Activated naive CD4-positive, alpha-beta T cell treated with anti-CD3 and anti-CD28 coated beads, Interleukin-2, amount 10 ng/mL, durations not matched to agents 7 days and 5 days (primary cell): ENCODE data around the gene LCN12.

Source experiments
- CTCF ChIA-PET: fragments of 350-600 bp; sonication (Branson Sonifier 250); formaldehyde crosslinking; loops from one replicate; lab custom pipeline; 2021; ENCODE audit warnings: antibody characterized with exemption; lab: Charles Lee
- DNase-seq: peaks from one replicate; pipeline ENCODE4 v3.0.0-alpha.2; 2020
- H3K27ac Mint-ChIP-seq: one replicate; pipeline ENCODE4 v1.8.0; 2021; ENCODE audit warnings: mild to moderate bottlenecking, moderate library complexity, mixed read lengths
- H3K27me3 Mint-ChIP-seq: one replicate; pipeline ENCODE4 v1.8.0; 2021; ENCODE audit warnings: mild to moderate bottlenecking, mixed read lengths
- H3K36me3 Mint-ChIP-seq: one replicate; pipeline ENCODE4 v1.8.0; 2021; ENCODE audit warnings: mixed read lengths
- H3K4me1 Mint-ChIP-seq: one replicate; pipeline ENCODE4 v1.8.0; 2021; ENCODE audit warnings: mixed read lengths
- H3K4me3 Mint-ChIP-seq: one replicate; pipeline ENCODE4 v1.8.0; 2021; ENCODE audit warnings: mild to moderate bottlenecking, moderate library complexity, mixed read lengths
- H3K9me3 Mint-ChIP-seq: one replicate; pipeline ENCODE4 v1.8.0; 2021; ENCODE audit warnings: mixed read lengths

Gene LCN12, protein sequence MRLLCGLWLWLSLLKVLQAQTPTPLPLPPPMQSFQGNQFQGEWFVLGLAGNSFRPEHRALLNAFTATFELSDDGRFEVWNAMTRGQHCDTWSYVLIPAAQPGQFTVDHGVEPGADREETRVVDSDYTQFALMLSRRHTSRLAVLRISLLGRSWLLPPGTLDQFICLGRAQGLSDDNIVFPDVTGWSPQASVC

GRCh38 chr9:136951541-136952320, at the start of gene LCN12:
Gene LCN12 (plus strand): TSS chr9:136952273. CDS start chr9:136952328, 55 bp downstream.
- Mint-ChIP-seq H3K27me3 (peaks cover 10% of the 10 kb centered on the region), H3K27ac (no peak within 1 kb of the TSS), H3K4me3 (no peak within 1 kb of the TSS), H3K36me3 (no peaks in the 10 kb centered on the region), H3K4me1 (peaks cover 16% of the 10 kb centered on the region), H3K9me3 (peaks cover 6% of the 10 kb centered on the region)
- CTCF ChIA-PET, result interaction anchor here (0.8 to 1.4 kb wide), 3 partner anchors 17 to 83 kb away, joined by 3 to 5 read pairs (median 3); no protein-coding TSS in a partner anchor
- DNase-seq, result no peak

- H3K27ac Mint-ChIP-seq, result peak overlapping the region; percentile 96
- H3K4me1 Mint-ChIP-seq, result peaks cover 40% of the 10 kb centered on the region
- no peak overlapping the region for H3K4me3 Mint-ChIP-seq
- CTCF ChIA-PET, result interaction anchor here (1.3 to 2.1 kb wide), 3 partner anchors 21 to 61 kb away, joined by 3 to 8 read pairs (median 7); partner anchors contain the start of gene AJM1
- DNase-seq, result no peak
- H3K27me3 Mint-ChIP-seq, result no peaks in the 10 kb centered on the region
- H3K36me3 Mint-ChIP-seq, result peaks cover 48% of the 10 kb centered on the region
- no peaks in the 10 kb centered on the region for H3K9me3 Mint-ChIP-seq
These were observed 49.0 kb upstream of the LCN12 start for GRCh38 chr9:136903041-136903554.

- no peaks in the 10 kb centered on the region for H3K9me3 Mint-ChIP-seq
- H3K4me1 Mint-ChIP-seq, result peaks cover 21% of the 10 kb centered on the region
- peaks cover 47% of the 10 kb centered on the region for H3K36me3 Mint-ChIP-seq
- DNase-seq, result no peak
- no peak overlapping the region for H3K4me3 Mint-ChIP-seq
- H3K27me3 Mint-ChIP-seq, result no peaks in the 10 kb centered on the region
- peak overlapping the region; percentile 19 for H3K27ac Mint-ChIP-seq
- CTCF ChIA-PET, result no interaction called here
These were observed 45.8 kb upstream of the LCN12 start for GRCh38 chr9:136906266-136906665.

DNA sequence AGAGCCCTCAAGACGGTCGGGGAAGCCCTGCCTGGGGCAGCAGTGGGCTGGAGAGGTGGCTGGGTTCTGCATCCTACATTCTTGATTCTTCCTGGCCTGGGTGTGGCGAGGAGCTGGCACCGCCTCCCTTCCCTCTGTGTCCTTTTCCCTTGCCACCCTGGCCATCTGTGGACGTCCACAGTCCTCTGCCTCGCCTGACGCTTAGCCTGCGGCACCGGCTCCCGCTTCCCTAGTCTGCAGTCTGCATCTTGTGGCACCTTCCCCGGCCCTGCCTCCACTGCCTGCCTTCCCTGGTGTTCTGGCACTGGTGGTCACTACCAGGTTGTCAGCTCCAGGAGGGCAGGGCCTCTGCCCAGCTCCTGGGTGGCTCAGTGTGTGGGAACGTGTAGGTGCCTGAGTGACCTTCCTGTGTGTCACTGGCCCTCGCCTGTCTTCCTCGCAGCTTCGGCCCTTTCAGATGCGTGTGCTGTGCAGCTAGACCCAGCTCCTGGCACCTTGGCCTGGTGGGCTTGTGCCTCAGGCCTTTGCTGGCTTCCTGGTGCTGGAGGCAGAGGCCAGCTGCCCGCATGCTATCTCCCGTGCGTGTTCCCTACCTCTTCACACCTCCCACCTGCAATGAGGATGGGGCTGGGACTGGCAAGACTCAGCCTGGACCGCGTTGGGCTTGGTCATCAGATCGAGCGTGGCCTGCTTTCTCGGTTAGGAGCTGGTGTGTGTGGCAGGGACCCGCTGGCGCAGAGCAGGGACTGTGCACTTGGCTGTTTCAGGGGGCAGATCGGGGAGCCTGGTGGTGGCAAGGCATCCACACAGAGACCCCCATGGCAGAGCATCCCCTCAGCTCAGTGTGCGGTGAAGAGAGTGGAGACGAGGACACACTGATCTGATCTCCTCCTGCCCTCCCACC, 44.8 kb upstream of the LCN12 start:
- H3K27ac Mint-ChIP-seq, result no peak overlapping the region

DNA sequence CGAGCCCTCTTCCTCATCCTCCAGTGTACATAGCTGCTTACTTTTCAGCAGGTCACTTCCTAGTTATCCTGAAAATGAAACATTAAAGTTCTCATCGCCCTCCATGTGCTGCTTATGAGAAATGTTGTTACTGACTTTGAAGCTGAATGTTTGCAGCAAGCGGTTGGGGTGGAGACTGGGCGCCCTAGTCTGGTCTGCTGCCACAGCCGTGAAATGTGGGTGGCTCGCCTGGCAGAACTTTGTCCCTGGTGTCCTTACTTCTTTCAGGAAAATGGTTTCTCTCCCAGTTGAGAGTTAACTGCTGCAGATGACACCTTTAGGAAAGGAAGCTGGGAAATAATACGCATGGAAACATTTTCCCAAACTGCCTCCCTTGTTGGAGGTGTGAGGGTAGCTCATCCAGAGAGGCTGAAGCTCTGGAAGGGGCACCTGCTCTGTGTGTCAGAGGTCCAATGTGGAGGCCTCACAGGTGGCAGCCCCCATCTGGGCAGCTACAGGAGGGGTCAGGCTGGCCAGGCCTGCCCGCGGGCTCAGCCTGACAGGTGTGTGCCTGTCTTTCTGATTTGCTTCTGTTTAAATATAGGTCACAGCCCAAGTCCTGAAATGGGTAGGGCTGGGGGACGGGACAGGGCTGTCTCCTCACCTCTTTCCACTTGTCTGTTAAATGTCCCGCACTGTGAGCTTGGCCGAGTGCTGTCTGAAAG, 41.7 kb upstream of the LCN12 start:
- no peaks in the 10 kb centered on the region for H3K27me3 Mint-ChIP-seq
- H3K27ac Mint-ChIP-seq, result peak overlapping the region; percentile 72
- peaks cover 36% of the 10 kb centered on the region for H3K36me3 Mint-ChIP-seq
- no peaks in the 10 kb centered on the region for H3K4me1 Mint-ChIP-seq
- no peak overlapping the region for H3K4me3 Mint-ChIP-seq
- no peaks in the 10 kb centered on the region for H3K9me3 Mint-ChIP-seq
- CTCF ChIA-PET, result interaction anchor here (0.7 to 1.0 kb wide), 2 partner anchors 10 to 17 kb away, joined by 3 read pairs; no protein-coding TSS in a partner anchor
- DNase-seq, result no peak

More for the DNA sequence above, 44.8 kb upstream of the LCN12 start:
- no peak overlapping the region for H3K4me3 Mint-ChIP-seq
- peaks cover 11% of the 10 kb centered on the region for H3K4me1 Mint-ChIP-seq
- CTCF ChIA-PET, result no interaction called here
- H3K36me3 Mint-ChIP-seq, result peaks cover 40% of the 10 kb centered on the region
- no peak for DNase-seq
- no peaks in the 10 kb centered on the region for H3K27me3 Mint-ChIP-seq
- no peaks in the 10 kb centered on the region for H3K9me3 Mint-ChIP-seq

GRCh38 chr9:136910901-136911245, 41.2 kb upstream of the LCN12 start:
- no peaks in the 10 kb centered on the region for H3K27me3 Mint-ChIP-seq
- no peak for DNase-seq
- H3K9me3 Mint-ChIP-seq, result no peaks in the 10 kb centered on the region
- H3K4me3 Mint-ChIP-seq, result no peak overlapping the region
- H3K36me3 Mint-ChIP-seq, result peaks cover 39% of the 10 kb centered on the region
- CTCF ChIA-PET, result interaction anchor here (0.7 kb wide), 1 partner anchor 16 kb away, joined by 3 read pairs; no protein-coding TSS in a partner anchor
- peak overlapping the region; percentile 72 for H3K27ac Mint-ChIP-seq
- H3K4me1 Mint-ChIP-seq, result peaks cover under 1% of the 10 kb centered on the region

DNA sequence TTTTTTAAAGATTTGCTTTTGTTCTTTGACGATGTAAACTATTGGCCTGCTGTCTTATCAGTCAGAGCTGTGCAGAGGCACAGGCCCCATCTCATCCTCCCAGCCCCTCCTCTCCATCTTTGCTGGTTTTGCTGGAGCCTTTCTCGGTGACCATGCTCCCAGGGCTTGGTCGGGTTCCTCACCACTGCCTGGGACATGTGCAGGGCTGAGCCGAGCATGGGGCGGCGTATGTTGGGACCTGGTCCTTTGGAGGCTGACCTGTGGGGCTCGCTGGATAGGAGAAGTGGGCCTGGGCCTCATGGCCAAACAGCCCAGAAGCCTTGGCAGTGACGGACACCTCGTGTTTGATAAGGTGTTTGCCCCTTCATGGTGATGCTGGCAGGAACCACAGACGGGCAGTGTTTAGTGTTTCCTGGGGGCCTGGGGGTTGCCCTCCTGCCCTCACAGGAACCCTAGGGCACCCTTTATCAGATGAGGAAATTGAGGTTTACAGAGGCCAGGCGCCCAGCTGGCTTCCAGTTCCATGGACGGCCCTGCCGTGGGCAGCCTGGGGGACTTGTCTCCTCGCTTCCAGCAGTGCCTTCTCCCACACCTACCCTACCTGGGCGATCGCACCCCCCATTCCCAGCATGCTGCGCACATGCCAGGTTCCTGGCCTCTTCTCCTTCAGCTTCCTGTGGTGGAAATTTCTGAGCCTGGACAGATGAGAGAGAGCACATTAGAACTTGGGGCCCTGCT, 38.2 kb upstream of the LCN12 start:
- Mint-ChIP-seq H3K9me3 (no peaks in the 10 kb centered on the region), H3K36me3 (peaks cover 45% of the 10 kb centered on the region), H3K4me1 (peaks cover 3% of the 10 kb centered on the region), H3K4me3 (no peak overlapping the region), H3K27ac (no peak overlapping the region), H3K27me3 (no peaks in the 10 kb centered on the region)
- CTCF ChIA-PET, result no interaction called here
- DNase-seq, result no peak

GRCh38 chr9:136915632-136916329, 36.3 kb upstream of the LCN12 start:
- no peak overlapping the region for H3K27ac Mint-ChIP-seq
- no peak for DNase-seq
- no peak overlapping the region for H3K4me3 Mint-ChIP-seq
- peaks cover 3% of the 10 kb centered on the region for H3K4me1 Mint-ChIP-seq
- H3K36me3 Mint-ChIP-seq, result peaks cover 46% of the 10 kb centered on the region
- no peaks in the 10 kb centered on the region for H3K9me3 Mint-ChIP-seq
- CTCF ChIA-PET, result no interaction called here
- no peaks in the 10 kb centered on the region for H3K27me3 Mint-ChIP-seq

GRCh38 chr9:136916330-136917184, 35.5 kb upstream of the LCN12 start:
- no peak overlapping the region for H3K27ac Mint-ChIP-seq
- H3K4me3 Mint-ChIP-seq, result no peak overlapping the region
- CTCF ChIA-PET, result no interaction called here
- H3K27me3 Mint-ChIP-seq, result no peaks in the 10 kb centered on the region
- no peak for DNase-seq
- no peaks in the 10 kb centered on the region for H3K9me3 Mint-ChIP-seq
- H3K4me1 Mint-ChIP-seq, result peaks cover 3% of the 10 kb centered on the region
- peaks cover 46% of the 10 kb centered on the region for H3K36me3 Mint-ChIP-seq

DNA sequence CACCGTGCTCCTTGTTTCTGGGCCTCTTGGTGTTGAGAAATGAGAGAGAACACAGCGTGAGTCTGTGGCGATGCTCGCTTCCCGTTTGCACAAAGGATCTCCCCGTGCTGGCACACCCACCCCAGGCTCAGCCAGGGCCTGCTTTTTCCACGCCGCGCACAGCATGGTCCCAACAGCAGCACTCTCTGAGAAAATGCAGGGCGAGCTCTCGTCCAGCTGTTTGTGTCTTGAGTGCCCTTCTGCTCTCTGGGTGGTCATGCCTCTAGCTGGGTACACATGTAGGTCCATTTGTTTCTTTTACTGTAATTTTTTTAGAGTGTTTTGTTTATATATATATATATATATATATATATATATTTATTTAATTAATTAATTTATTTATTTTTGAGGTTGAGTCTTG, 34.2 kb upstream of the LCN12 start:
- DNase-seq, result no peak
- Mint-ChIP-seq H3K9me3 (no peaks in the 10 kb centered on the region), H3K36me3 (peaks cover 48% of the 10 kb centered on the region), H3K4me3 (no peak overlapping the region), H3K27ac (no peak overlapping the region), H3K4me1 (peaks cover 5% of the 10 kb centered on the region), H3K27me3 (no peaks in the 10 kb centered on the region)
- CTCF ChIA-PET, result no interaction called here

DNA sequence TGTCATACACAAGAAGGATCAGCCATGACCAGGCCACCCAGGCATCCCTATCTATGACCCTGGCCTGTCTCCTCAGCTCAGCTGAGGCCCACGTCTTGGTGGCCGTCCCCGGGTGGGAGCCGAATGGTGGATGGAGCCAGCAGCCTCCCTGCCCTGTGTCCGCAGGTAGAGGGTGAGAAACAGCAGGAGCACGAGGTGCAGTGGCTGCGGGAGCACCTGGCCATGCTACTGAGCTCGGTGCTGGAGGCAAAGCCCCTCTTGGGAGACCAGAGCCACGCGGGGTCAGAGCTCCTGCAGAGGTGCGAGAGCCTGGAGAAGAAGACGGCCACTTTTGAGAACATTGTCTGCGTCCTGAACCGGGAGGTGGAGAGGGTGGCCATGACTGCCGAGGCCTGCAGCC, 32.0 kb upstream of the LCN12 start:
- Mint-ChIP-seq H3K36me3 (peaks cover 47% of the 10 kb centered on the region), H3K27ac (no peak overlapping the region), H3K4me1 (peaks cover 10% of the 10 kb centered on the region), H3K9me3 (no peaks in the 10 kb centered on the region), H3K27me3 (no peaks in the 10 kb centered on the region), H3K4me3 (no peak overlapping the region)
- CTCF ChIA-PET, result interaction anchor here (0.9 kb wide), 1 partner anchor 10 kb away, joined by 3 read pairs; no protein-coding TSS in a partner anchor
- DNase-seq, result no peak
